RWPE1 (cell line): ENCODE measurements around the gene GCDH.
"Not testable (repeated sequence)": the region's sequence is repeated elsewhere in the genome, so short reads cannot be mapped to it uniquely, and the experiment has no call there.

ENCODE experiments used
- CTCF ChIA-PET: fragments of 350-600 bp; sonication (Branson Sonifier 250); formaldehyde crosslinking; extraction: SDS; loops from one replicate; lab custom pipeline; 2021; lab: Yijun Ruan, JAX
- POLR2A ChIA-PET: fragments of 400-600 bp; formaldehyde crosslinking; extraction: SDS; loops from one replicate; lab custom pipeline; 2020; ENCODE audit warnings: antibody characterized with exemption; ENCODE audit not compliant: low non-redundant PET; lab: Yijun Ruan, JAX
- DNase-seq: peaks from one replicate; pipeline ENCODE4 v3.0.0; 2012; ENCODE audit warnings: low spot score
- H3K27ac ChIP-seq: fragments of 450-650 bp; 2 replicates; pipeline ENCODE4 v1.5.1; 2017
- CTCF ChIP-seq: fragments of 450-650 bp; conservative IDR thresholded peaks from 2 replicates; pipeline ENCODE4 v1.5.1; 2017; ENCODE audit warnings: low read depth, mild to moderate bottlenecking

GCDH gene

GRCh38 chr19:12899891-12900518 lies 9.0 kb downstream of the GCDH start:
- no peak for DNase-seq
- ChIA-PET POLR2A (interaction anchor here (1.1 kb wide), 1 partner anchor 9 kb away, joined by 4 read pairs; the partner anchor contains the start of gene GCDH), CTCF (no interaction called here)
- peak overlapping the region; percentile 23; the same call in 1 of the 2 replicates for H3K27ac ChIP-seq
- TF ChIP-seq CTCF = no peak

GRCh38 chr19:12907166-12907565 lies 16.2 kb downstream of the GCDH start:
- TF ChIP-seq CTCF = no peak
- ChIA-PET POLR2A (no interaction called here), CTCF (interaction anchor here (0.6 kb wide), 1 partner anchor 111 kb away, joined by 6 read pairs; no protein-coding TSS in a partner anchor)
- 0 out of 2 replicates have a peak overlapping the region, but pooled peaks have one; percentile 12 for H3K27ac ChIP-seq
- DNase-seq = no peak

GRCh38 chr19:12912571-12912970 lies 21.6 kb downstream of the GCDH start:
- DNase-seq = no peak
- ChIA-PET CTCF (no interaction called here), POLR2A (no interaction called here)
- no peak for TF ChIP-seq CTCF
- H3K27ac ChIP-seq = no peak overlapping the region

- CTCF ChIA-PET = interaction anchor here (0.7 to 1.1 kb wide), 2 partner anchors 9 to 52 kb away, joined by 4 read pairs; no protein-coding TSS in a partner anchor
- POLR2A ChIA-PET = no interaction called here
- TF ChIP-seq CTCF = no peak
- H3K27ac ChIP-seq = no peak overlapping the region
- DNase-seq = no peak
Measured at GRCh38 chr19:12913011-12913561, 22.1 kb downstream of the GCDH start.

- DNase-seq = no peak
- H3K27ac ChIP-seq = no peak overlapping the region
- ChIA-PET CTCF (interaction anchor here (0.6 to 1.1 kb wide), 4 partner anchors 8 to 112 kb away, joined by 3 to 4 read pairs (median 4); no protein-coding TSS in a partner anchor), POLR2A (no interaction called here)
- TF ChIP-seq CTCF = no peak
Measured at GRCh38 chr19:12913851-12914690, 23.1 kb downstream of the GCDH start.

GRCh38 chr19:12915860-12916259 lies 24.9 kb downstream of the GCDH start:
- POLR2A ChIA-PET, H3K27ac ChIP-seq, DNase-seq: not testable (repeated sequence)
- CTCF ChIA-PET = interaction anchor here (0.6 to 0.7 kb wide), 2 partner anchors 34 to 156 kb away, joined by 3 to 4 read pairs; no protein-coding TSS in a partner anchor
